Loucy (cell line): ENCODE data around the gene MAPKAP1.

Source experiments
- CTCF ChIP-seq: fragments of 200-600 bp; sonication (generic); conservative IDR thresholded peaks from 2 replicates; pipeline ENCODE4 v1.5.1; 2014; ENCODE audit warnings: mild to moderate bottlenecking, antibody characterized with exemption, low read length
- EZH2phosphoT487 ChIP-seq: fragments of 200-600 bp; IDR thresholded peaks from 2 replicates; pipeline ENCODE4 v1.6.1; 2018; ENCODE audit warnings: antibody characterized with exemption, mild to moderate bottlenecking, moderate library complexity, borderline replicate concordance

GRCh38 chr9:125745682-125746016 lies 38.6 kb upstream of the MAPKAP1 start:
- TF ChIP-seq CTCF (no peak), EZH2phosphoT487 (no peak)
